ENCODE measurements around the gene DAG1.

DNA sequence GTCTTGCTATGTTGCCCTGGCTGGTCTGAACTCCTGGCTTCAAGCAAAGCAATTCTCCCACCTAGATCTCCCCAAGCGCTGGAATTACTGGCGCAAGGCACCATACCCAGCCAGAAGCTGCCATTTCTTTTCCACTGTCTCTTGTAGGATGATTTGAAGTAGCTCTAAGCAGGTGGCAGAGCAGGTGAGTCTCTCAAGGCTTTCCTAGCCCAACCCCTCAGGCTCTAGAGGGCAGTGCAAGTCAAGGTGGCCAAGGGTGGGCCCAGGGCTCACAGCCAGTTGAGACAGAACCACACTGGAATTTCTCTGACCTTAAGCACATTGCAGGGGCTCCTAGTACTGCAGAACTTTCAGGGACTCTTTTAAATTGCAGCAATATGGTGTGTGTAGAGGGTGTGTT lies 15.6 kb upstream of the DAG1 start:
- TF ChIP-seq CTCF (IDR thresholded peaks at IDR 0.05) (peak; percentile 48), EZH2 (IDR thresholded peaks at IDR 0.05) (no peak), EZH2phosphoT487 (IDR thresholded peaks at IDR 0.05) (no peak)
